Fibroblast of the aortic adventitia (primary cell): Measurements from ENCODE around the gene PLEKHO2. TPM values are rescaled to one million over a fixed set of nuclear protein-coding genes. Genes with fewer than 3 reads are reported as not detected.
A peak's percentile ranks its signal among the peaks of the same experiment; 100 is the strongest.

Experiments used
- DNase-seq: peaks from one replicate; pipeline ENCODE4 v3.0.0-alpha.2; 2010; ENCODE audit warnings: low read depth
- H3K4me3 ChIP-seq: 2 replicates; pipeline ENCODE4 v1.5.1; 2011; ENCODE audit warnings: low read depth, mild to moderate bottlenecking, control low read depth, low read length, moderate library complexity
- CTCF ChIP-seq: IDR thresholded peaks from 2 replicates; pipeline ENCODE4 v1.5.1; 2011; ENCODE audit warnings: mild to moderate bottlenecking, low read length, control low read depth, inconsistent platforms; ENCODE audit not compliant: insufficient read depth
- total RNA-seq: library from RNA; depleted of rRNA; stranded (reverse); fragments of >200 nt; gene quantifications from 2 replicates; pipeline ENCODE4 v1.2.3, GENCODE V29; 2012; ENCODE audit warnings: low replicate concordance

The PLEKHO2 gene
- total RNA-seq, 1 donor: 21.8 TPM

- no peak for TF ChIP-seq CTCF
- no peak for DNase-seq
- no peak overlapping the region for H3K4me3 ChIP-seq
Observed at GRCh38 chr15:64836023-64836536, 5.6 kb upstream of the PLEKHO2 start.

- H3K4me3 ChIP-seq: no peak overlapping the region
- no peak for TF ChIP-seq CTCF
- DNase-seq: no peak
Observed at GRCh38 chr15:64837502-64837901, 4.2 kb upstream of the PLEKHO2 start.

- DNase-seq: no peak
Observed at GRCh38 chr15:64841060-64841343, 713 bp upstream of the PLEKHO2 start.

GRCh38 chr15:64842096-64842939 is 603 bp downstream of the PLEKHO2 start:
- peak overlapping the region; percentile 94 for H3K4me3 ChIP-seq
- no peak for TF ChIP-seq CTCF
- peak; percentile 54 for DNase-seq

More at GRCh38 chr15:64841060-64841343, 713 bp upstream of the PLEKHO2 start:
- TF ChIP-seq CTCF: no peak
- peak overlapping the region; percentile 72 for H3K4me3 ChIP-seq

- DNase-seq: peak; percentile 71
- no peak for TF ChIP-seq CTCF
- peak overlapping the region; percentile 94 for H3K4me3 ChIP-seq
Observed at GRCh38 chr15:64842986-64843561, 1.4 kb downstream of the PLEKHO2 start.

GRCh38 chr15:64843991-64844390 is 2.3 kb downstream of the PLEKHO2 start:
- H3K4me3 ChIP-seq: peak overlapping the region; percentile 94
- no peak for DNase-seq
- no peak for TF ChIP-seq CTCF
